Suprapubic skin (tissue), 4 donors: ENCODE measurements around the gene UTS2. TPM values are rescaled to one million over a fixed set of nuclear protein-coding genes. Genes with fewer than 3 reads are reported as not detected.

Experiments
- DNase-seq, 2 donors: peaks; one replicate each; pipeline ENCODE4 v3.0.0-alpha.2; 2019; ENCODE audit warnings: low spot score in 2 of 2
- H3K27ac ChIP-seq: fragments of 200-600 bp; sonication (generic); one replicate; pipeline ENCODE4 v1.5.1; 2019
- H3K27me3 ChIP-seq: fragments of 200-600 bp; sonication (generic); one replicate; pipeline ENCODE4 v1.5.1; 2019
- H3K36me3 ChIP-seq: fragments of 200-600 bp; sonication (generic); one replicate; pipeline ENCODE4 v1.5.1; 2019
- H3K4me1 ChIP-seq: fragments of 200-600 bp; sonication (generic); one replicate; pipeline ENCODE4 v1.5.1; 2019
- H3K4me3 ChIP-seq: fragments of 200-600 bp; sonication (generic); one replicate; pipeline ENCODE4 v1.5.1; 2019; ENCODE audit warnings: mild to moderate bottlenecking
- H3K9me3 ChIP-seq: fragments of 200-600 bp; sonication (generic); one replicate; pipeline ENCODE4 v1.5.1; 2019
- CTCF ChIP-seq, 2 donors: fragments of 200-600 bp in 1 of 2; fragments of 450-650 bp in 1 of 2; sonication (generic) in 1 of 2; IDR thresholded peaks; one replicate each; pipeline ENCODE4 v1.5.1; 2016 to 2019; ENCODE audit warnings: antibody characterized with exemption in 2 of 2, mild to moderate bottlenecking in 1 of 2, moderate library complexity in 1 of 2
- EP300 ChIP-seq: sonication (generic); formaldehyde crosslinking; IDR thresholded peaks from one replicate; pipeline ENCODE4 v1.6.1; 2017; ENCODE audit warnings: antibody characterized with exemption
- POLR2A ChIP-seq, 2 donors: fragments of 450-650 bp; IDR thresholded peaks; one replicate each; pipeline ENCODE4 v1.6.1; 2017; ENCODE audit warnings: antibody characterized with exemption in 2 of 2, mild to moderate bottlenecking in 2 of 2, moderate library complexity in 2 of 2
- POLR2AphosphoS5 ChIP-seq, 3 donors: sonication (generic); formaldehyde crosslinking; IDR thresholded peaks; one replicate each; pipeline ENCODE4 v1.6.1; 2017; ENCODE audit warnings: antibody characterized with exemption in 3 of 3
- WGBS: methylation state at CpG from one replicate; pipeline ENCODE4 v1.1.5; 2018; 5-methylcytosine and 5-hydroxymethylcytosine counted together
- total RNA-seq, 4 donors: library from RNA; depleted of rRNA; stranded (reverse); fragments of >200 nt; gene quantifications; one replicate each; pipeline ENCODE4 v1.1.0, GENCODE V29; 2016

Gene UTS2
- total RNA-seq, 4 donors from 2014 or later, result not detected

GRCh38 chr1:7869136-7869920 is 16.5 kb upstream of the UTS2 start:
- no peaks in the 10 kb centered on the region for H3K4me1 ChIP-seq
- H3K4me3 ChIP-seq, result no peak overlapping the region
- TF ChIP-seq POLR2AphosphoS5 (IDR thresholded peaks at IDR 0.05) (no peak), CTCF (IDR thresholded peaks at IDR 0.05) (no peak), EP300 (no peak), POLR2A (IDR thresholded peaks at IDR 0.05) (no peak)
- no peak for DNase-seq
- 88% methylated on average over 16 of the region's 16 CpGs for WGBS
- H3K27ac ChIP-seq, result no peak overlapping the region
- H3K36me3 ChIP-seq, result no peaks in the 10 kb centered on the region
- no peaks in the 10 kb centered on the region for H3K27me3 ChIP-seq
- no peaks in the 10 kb centered on the region for H3K9me3 ChIP-seq

- Histone ChIP-seq H3K9me3 (no peaks in the 10 kb centered on the region), H3K4me1 (no peaks in the 10 kb centered on the region), H3K36me3 (no peaks in the 10 kb centered on the region), H3K27me3 (no peaks in the 10 kb centered on the region), H3K27ac (no peak overlapping the region), H3K4me3 (no peak overlapping the region)
- DNase-seq, result no peak
- WGBS, result 75% methylated on average over 6 of the region's 10 CpGs
- TF ChIP-seq POLR2A (IDR thresholded peaks at IDR 0.05) (no peak), EP300 (no peak), POLR2AphosphoS5 (IDR thresholded peaks at IDR 0.05) (no peak), CTCF (IDR thresholded peaks at IDR 0.05) (no peak)
Measured at GRCh38 chr1:7868070-7868780, 15.4 kb upstream of the UTS2 start.

GRCh38 chr1:7865978-7866377 is 13.1 kb upstream of the UTS2 start:
- Histone ChIP-seq H3K27ac (no peak overlapping the region), H3K4me1 (no peaks in the 10 kb centered on the region), H3K9me3 (no peaks in the 10 kb centered on the region), H3K36me3 (no peaks in the 10 kb centered on the region), H3K4me3 (no peak overlapping the region), H3K27me3 (no peaks in the 10 kb centered on the region)
- WGBS, result 84% methylated on average over 15 of the region's 16 CpGs
- DNase-seq, result no peak
- TF ChIP-seq POLR2A (IDR thresholded peaks at IDR 0.05) (no peak), POLR2AphosphoS5 (IDR thresholded peaks at IDR 0.05) (no peak), EP300 (no peak), CTCF (IDR thresholded peaks at IDR 0.05) (no peak)

- DNase-seq, result no peak
- H3K4me1 ChIP-seq, result no peaks in the 10 kb centered on the region
- no peak overlapping the region for H3K4me3 ChIP-seq
- H3K27ac ChIP-seq, result no peak overlapping the region
- H3K27me3 ChIP-seq, result no peaks in the 10 kb centered on the region
- no peaks in the 10 kb centered on the region for H3K36me3 ChIP-seq
- WGBS, result 75% methylated on average over 17 of the region's 17 CpGs
- no peaks in the 10 kb centered on the region for H3K9me3 ChIP-seq
- no peak for TF ChIP-seq POLR2AphosphoS5 (IDR thresholded peaks at IDR 0.05)
- no peak for TF ChIP-seq CTCF (IDR thresholded peaks at IDR 0.05)
- TF ChIP-seq POLR2A (IDR thresholded peaks at IDR 0.05), result no peak
- TF ChIP-seq EP300, result no peak
Measured at GRCh38 chr1:7863756-7864328, 11.0 kb upstream of the UTS2 start.
